ENCODE results near the gene FHL3. TPM values are rescaled to one million over a fixed set of nuclear protein-coding genes. Genes with fewer than 3 reads are reported as not detected.

FHL3 gene
- total and polyA plus RNA-seq, 2 of the 4 experiments (the other 2 are of a cell fraction): 11.5 to 27.1 TPM

DNA sequence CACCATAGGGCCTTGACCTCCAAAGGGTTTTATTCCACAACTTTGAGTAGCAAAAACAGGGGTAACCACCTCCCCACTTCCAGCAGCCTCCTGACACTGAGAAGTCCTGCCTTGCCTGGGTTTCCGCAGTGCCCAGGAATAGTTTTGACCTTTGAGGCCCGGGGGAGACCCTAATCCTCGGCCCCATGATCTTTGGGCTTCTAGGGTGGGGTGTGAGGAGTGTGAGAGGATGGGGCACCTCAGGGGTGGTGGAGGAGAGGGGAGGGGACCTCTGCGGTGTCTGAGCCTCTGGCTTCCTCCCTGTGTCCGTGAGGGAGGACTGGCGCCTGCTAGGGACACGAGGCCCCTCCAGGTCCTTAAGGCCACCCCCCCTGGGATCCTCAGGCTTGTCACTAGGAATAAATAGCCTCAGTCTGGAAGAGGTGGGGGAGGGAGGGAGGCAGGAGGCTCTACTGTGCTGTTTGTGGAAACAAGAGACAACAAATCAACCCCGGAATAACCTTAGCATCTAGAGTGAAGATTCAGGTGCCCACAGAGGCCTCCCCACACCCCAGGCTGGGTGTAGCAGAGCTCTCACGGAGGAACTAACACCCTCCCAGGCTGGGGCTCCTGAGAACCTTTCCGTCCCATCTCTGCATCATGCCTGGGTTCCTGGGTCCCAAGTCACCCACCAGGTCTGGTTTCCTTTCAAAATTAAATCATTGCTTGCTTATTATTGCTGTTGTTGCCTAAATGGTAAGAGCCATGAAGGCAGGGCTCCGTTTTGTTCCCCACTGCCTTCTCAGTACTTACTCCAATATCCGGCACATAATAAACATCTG lies 904 bp upstream of the FHL3 start (continued):
- TF ChIP-seq RFX5 (IDR thresholded peaks at IDR 0.05; ENCODE audit: low read depth, low read length): no peak

GRCh38 chr1:38004284-38005108 lies 818 bp downstream of the FHL3 start:
- peak overlapping the region; percentile 93 for H3K4ac ChIP-seq (ENCODE audit: low read depth, low read length)
- no peaks in the 10 kb centered on the region for H3K27me3 ChIP-seq (ENCODE audit: control insufficient read depth, insufficient read depth, low read length)
- in situ Hi-C loops (cut with MboI; ENCODE audit: low sequenced_read_pairs) (loop anchor here (25.0 kb wide), 3 partner anchors 417 to 1542 kb away; partner anchors contain the start of genes GNL2, MRPS15 and OSCP1), dilution Hi-C loops (cut with HindIII; ENCODE audit: low sequenced_read_pairs, unreplicated experiment) (no loop called here), intact Hi-C loops (cut with micrococcal nuclease) (no loop called here)
- peak overlapping the region; percentile 46 to 75 for H4K8ac ChIP-seq (ENCODE audit: low read depth in 2 of 2, low read length in 2 of 2)
- H3K18ac ChIP-seq (ENCODE audit: low read depth, low read length): peak overlapping the region; percentile 65
- H4K91ac ChIP-seq (ENCODE audit: insufficient read depth, low read depth, low read length): peak overlapping the region; percentile 89
- DNase-seq (no peak), ATAC-seq (ENCODE audit: low read depth) (peak; percentile 0; the same call in 1 of the 2 replicates)
- peak overlapping the region; percentile 99 for H3K23ac ChIP-seq (ENCODE audit: low read depth, low read length)
- peak overlapping the region; percentile 81 for H2AFZ ChIP-seq (replicated peaks; ENCODE audit: low read length, poor library complexity)
- CTCF ChIA-PET: no interaction called here
- BruUV-seq (replicated peaks): no TSS peak
- peak overlapping the region; percentile 91 for H2AK9ac ChIP-seq (replicated peaks; ENCODE audit: low read depth, low read length, poor library complexity)
- peaks cover 15% of the 10 kb centered on the region for H3K9me1 ChIP-seq (ENCODE audit: insufficient read depth, low read length)
- H3K14ac ChIP-seq (replicated peaks; ENCODE audit: low read depth, low read length): peak overlapping the region; percentile 97
- H2BK5ac ChIP-seq (ENCODE audit: low read depth, low read length, poor library complexity, severe bottlenecking): peak overlapping the region; percentile 29
- no peak overlapping the region for H2BK20ac ChIP-seq (ENCODE audit: low read depth, low read length)
- no peaks in the 10 kb centered on the region for H3K9me3 ChIP-seq (ENCODE audit: control insufficient read depth, insufficient read depth, low read length)
- peak overlapping the region; percentile 99 for H3K9ac ChIP-seq (ENCODE audit: low read depth, low read length)
- H3K79me1 ChIP-seq (ENCODE audit: low read depth in 1 of 2, low read length in 2 of 2): peaks cover 11 to 49% of the 10 kb centered on the region in 2 experiments; a peak in 3 of 4 replicates
- peak overlapping the region; percentile 46 for H4K5ac ChIP-seq (ENCODE audit: low read depth, low read length)
- H3K4me2 ChIP-seq (ENCODE audit: low read depth, low read length): peak overlapping the region; percentile 74
- H4K20me1 ChIP-seq (ENCODE audit: insufficient read depth, low read length): peaks cover 14% of the 10 kb centered on the region; the same call in 1 of the 2 replicates
- POLR2A ChIA-PET (ENCODE audit: unreplicated experiment): no interaction called here
- H3K4me1 ChIP-seq (ENCODE audit: control insufficient read depth, insufficient read depth, low read length): peaks cover 25% of the 10 kb centered on the region
- peak overlapping the region; percentile 59; the same call in 1 of the 3 replicates for H2BK15ac ChIP-seq (ENCODE audit: low read depth, low read length)
- peak overlapping the region; percentile 47 for H3K56ac ChIP-seq (ENCODE audit: extremely low read depth, insufficient read depth, low read length)
- H3K4me3 ChIP-seq (ENCODE audit: insufficient read depth, low read depth, low read length): peak overlapping the region; percentile 92
- H2BK120ac ChIP-seq (ENCODE audit: low read depth, low read length): peak overlapping the region; percentile 49
- peak overlapping the region; percentile 90 for H2AK5ac ChIP-seq (ENCODE audit: low read depth, low read length)
- TF ChIP-seq USF2 (IDR thresholded peaks at IDR 0.05; ENCODE audit: low read depth, low read length) (no peak), CHD1 (IDR thresholded peaks at IDR 0.05; ENCODE audit: low read depth, low read length) (no peak), POLR2A (IDR thresholded peaks at IDR 0.05; ENCODE audit: low read depth, low read length) (peak; percentile 2; the same call in 1 of the 2 replicates)
- 0% methylated on average over 13 of the region's 26 CpGs; no CpG with 5 or more reads in 1 of the 2 experiments for WGBS, 2 experiments (ENCODE audit: extremely low coverage in 2 of 2, insufficient read length in 1 of 2)
- peak overlapping the region; percentile 88 for H3K27ac ChIP-seq (ENCODE audit: insufficient read depth, low read length)
- H3K36me3 ChIP-seq (ENCODE audit: control insufficient read depth, insufficient read depth, low read length): no peaks in the 10 kb centered on the region

All from IMR-90 (cell line).